Lower lobe of right lung (tissue), 2 donors: ENCODE data around the gene IL21R. TPM values are rescaled to one million over a fixed set of nuclear protein-coding genes. Genes with fewer than 3 reads are reported as not detected.

Experiments
- ATAC-seq, 2 donors: fragments of 200-7000 bp; cut with Tn5 transposase; one replicate each; pipeline ENCODE4 v1.9.1; 2020 to 2022; ENCODE audit warnings: mild to moderate bottlenecking in 2 of 2, moderate library complexity in 2 of 2
- DNase-seq: peaks from one replicate; pipeline ENCODE4 v3.0.0-alpha.2; 2020
- H3K27ac ChIP-seq: fragments of 200-600 bp; one replicate; pipeline ENCODE4 v1.8.0; 2022
- H3K27me3 ChIP-seq: fragments of 200-600 bp; one replicate; pipeline ENCODE4 v1.8.0; 2022; ENCODE audit warnings: low read depth
- H3K36me3 ChIP-seq: fragments of 200-600 bp; one replicate; pipeline ENCODE4 v1.8.0; 2022; ENCODE audit warnings: mild to moderate bottlenecking
- H3K4me1 ChIP-seq: fragments of 200-600 bp; one replicate; pipeline ENCODE4 v1.8.0; 2022
- H3K4me3 ChIP-seq: fragments of 200-600 bp; one replicate; pipeline ENCODE4 v1.8.0; 2022; ENCODE audit warnings: mild to moderate bottlenecking
- H3K9me3 ChIP-seq: fragments of 200-600 bp; one replicate; pipeline ENCODE4 v1.8.0; 2022
- intact Hi-C: fragments of 100-400 bp; cut with DNase I; formaldehyde crosslinking; loops from one replicate; pipeline ENCODE4 v1.11.0; 2022
- total RNA-seq: library from RNA; stranded (reverse); fragmentation: NEBNext Ultra II Directional; extraction: Animal tissue kit (Norgen Biotek cat#: 25700); gene quantifications from one replicate; pipeline ENCODE4 v1.2.1, GENCODE V29; 2021
- TF ChIP-seq, protein P1 (sequence below): fragments of 200-600 bp; IDR thresholded peaks from one replicate; pipeline ENCODE4 v1.8.0; 2022; ENCODE audit warnings: antibody characterized with exemption, mild to moderate bottlenecking
- donor health status: DM: no; HTN: yes; CAD: no; lungs with severe emphysema.

IL21R gene
- total RNA-seq, 1 donor from 2014 or later, result 6.0 TPM

DNA sequence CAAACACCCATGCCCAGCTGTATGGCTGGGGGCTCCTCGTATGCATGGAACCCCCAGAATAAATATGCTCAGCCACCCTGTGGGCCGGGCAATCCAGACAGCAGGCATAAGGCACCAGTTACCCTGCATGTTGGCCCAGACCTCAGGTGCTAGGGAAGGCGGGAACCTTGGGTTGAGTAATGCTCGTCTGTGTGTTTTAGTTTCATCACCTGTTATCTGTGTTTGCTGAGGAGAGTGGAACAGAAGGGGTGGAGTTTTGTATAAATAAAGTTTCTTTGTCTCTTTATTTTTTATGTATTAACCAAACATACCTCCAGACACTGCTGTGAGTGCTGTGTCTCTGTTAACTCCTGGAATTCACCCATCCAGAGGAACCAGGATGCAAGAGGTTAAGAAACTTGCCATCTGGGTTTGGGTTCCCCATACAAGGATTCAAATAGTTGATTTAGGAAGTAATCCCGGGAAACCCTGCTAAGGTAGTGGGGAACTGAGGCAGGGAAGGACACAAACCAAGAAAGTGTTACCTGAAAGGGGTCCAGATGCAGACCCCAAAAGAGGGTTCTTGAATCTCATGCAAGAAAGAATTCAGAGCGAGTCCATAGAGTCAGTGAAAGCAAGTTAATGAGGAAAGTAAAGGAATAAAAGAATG is 37.4 kb upstream of the IL21R start:
- DNase-seq (no peak), ATAC-seq (peak; percentile 54 to 71)
- Histone ChIP-seq H3K4me3 (no peak overlapping the region), H3K9me3 (no peaks in the 10 kb centered on the region), H3K27ac (peak overlapping the region; percentile 18), H3K27me3 (no peaks in the 10 kb centered on the region), H3K36me3 (peaks cover 50% of the 10 kb centered on the region), H3K4me1 (peaks cover 31% of the 10 kb centered on the region)
- intact Hi-C loops, result loop anchor here (5.0 kb wide), 1 partner anchor 132 kb away; no protein-coding TSS in a partner anchor
- TF ChIP-seq, protein P1, sequence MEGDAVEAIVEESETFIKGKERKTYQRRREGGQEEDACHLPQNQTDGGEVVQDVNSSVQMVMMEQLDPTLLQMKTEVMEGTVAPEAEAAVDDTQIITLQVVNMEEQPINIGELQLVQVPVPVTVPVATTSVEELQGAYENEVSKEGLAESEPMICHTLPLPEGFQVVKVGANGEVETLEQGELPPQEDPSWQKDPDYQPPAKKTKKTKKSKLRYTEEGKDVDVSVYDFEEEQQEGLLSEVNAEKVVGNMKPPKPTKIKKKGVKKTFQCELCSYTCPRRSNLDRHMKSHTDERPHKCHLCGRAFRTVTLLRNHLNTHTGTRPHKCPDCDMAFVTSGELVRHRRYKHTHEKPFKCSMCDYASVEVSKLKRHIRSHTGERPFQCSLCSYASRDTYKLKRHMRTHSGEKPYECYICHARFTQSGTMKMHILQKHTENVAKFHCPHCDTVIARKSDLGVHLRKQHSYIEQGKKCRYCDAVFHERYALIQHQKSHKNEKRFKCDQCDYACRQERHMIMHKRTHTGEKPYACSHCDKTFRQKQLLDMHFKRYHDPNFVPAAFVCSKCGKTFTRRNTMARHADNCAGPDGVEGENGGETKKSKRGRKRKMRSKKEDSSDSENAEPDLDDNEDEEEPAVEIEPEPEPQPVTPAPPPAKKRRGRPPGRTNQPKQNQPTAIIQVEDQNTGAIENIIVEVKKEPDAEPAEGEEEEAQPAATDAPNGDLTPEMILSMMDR, result no peak

DNA sequence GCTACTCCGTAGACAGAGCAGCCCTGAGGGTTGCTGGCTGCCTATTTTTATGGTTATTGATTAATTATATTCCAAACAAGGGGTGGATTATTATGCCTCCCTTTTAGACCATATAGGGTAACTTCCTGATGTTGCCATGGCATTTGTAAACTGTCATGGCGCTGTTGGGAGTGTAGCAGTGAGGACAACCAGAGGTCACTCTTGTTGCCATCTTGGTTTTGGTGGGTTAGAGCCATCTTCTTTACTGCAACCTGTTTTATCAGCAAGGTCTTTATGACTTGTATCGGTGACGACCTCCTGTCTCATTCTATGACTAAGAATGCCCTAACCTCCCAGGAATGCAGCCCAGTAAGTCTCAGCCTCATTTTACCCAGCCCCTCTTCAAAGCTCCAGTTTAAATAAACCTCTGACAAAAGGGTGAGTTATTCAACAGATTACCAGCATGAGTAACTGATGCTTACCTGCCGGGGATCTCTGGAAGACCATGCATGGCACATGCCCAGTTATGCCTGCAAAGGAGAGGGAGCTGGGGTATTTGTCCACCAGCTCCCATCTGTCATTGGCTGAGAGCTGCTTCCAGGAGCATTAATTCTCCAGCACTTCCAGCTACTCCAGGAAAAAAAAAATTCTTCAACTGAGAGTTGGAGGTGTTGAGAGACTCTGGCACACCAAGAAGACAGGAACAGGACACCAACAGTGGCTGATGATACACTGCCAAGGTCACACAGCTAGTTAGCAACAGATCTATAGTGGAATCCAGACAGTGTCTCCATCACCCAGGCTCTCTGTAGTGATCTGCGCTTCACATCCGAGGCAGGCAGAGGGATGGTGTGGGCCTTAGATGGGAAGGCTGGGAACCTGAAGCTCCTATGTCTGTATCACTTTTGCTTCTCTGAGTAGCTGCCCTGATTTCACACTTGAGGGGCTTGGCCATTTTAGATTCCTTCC is 36.6 kb upstream of the IL21R start:
- intact Hi-C loops, result loop anchor here (5.0 kb wide), 1 partner anchor 133 kb away; no protein-coding TSS in a partner anchor
- H3K4me3 ChIP-seq, result no peak overlapping the region
- peak in 1 of 2 donors; percentile 20 for ATAC-seq
- H3K4me1 ChIP-seq, result peaks cover 31% of the 10 kb centered on the region
- H3K27me3 ChIP-seq, result no peaks in the 10 kb centered on the region
- TF ChIP-seq, protein P1, result no peak
- H3K27ac ChIP-seq, result peak overlapping the region; percentile 18
- no peak for DNase-seq
- no peaks in the 10 kb centered on the region for H3K9me3 ChIP-seq
- peaks cover 42% of the 10 kb centered on the region for H3K36me3 ChIP-seq

DNA sequence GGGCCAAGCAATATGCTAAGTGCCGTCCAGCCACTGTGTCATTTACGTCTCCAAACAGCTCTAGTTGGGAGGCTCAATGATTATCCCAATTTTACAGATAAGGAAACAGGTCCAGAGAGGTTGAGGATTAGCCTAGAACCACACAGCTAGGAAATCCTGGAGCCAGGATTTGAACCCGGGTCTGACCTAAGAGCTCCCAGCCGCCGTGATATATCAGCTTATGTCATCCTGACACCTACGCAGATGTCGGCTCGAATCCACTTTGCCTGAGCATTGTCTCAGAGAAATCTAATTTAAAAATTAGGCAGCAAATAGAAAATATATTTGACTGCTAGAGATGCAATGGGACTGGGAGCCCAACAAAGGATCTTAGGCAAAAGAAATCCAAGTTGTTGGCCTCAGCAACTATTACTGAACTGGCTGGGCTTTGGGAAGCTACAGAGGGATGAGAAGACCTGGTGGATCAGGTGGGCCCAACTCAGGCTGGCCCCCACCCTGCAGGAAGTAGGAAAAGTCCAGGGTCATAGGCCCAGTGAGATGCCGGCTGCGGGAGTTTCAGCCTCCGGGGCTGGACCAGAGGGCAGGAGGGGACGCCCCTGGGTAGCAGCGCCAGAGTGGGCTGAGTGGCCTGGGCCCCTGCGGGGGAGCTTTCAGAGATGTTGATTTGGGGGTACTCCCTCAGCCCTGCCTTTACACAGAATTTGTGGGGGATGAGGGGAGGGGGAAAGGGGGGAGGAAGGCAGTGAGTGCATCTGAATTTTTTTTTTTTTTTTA is 35.1 kb upstream of the IL21R start:
- Histone ChIP-seq H3K4me3 (peak overlapping the region; percentile 27), H3K27ac (peak overlapping the region; percentile 59), H3K36me3 (peaks cover 27% of the 10 kb centered on the region), H3K4me1 (peaks cover 31% of the 10 kb centered on the region), H3K9me3 (no peaks in the 10 kb centered on the region), H3K27me3 (no peaks in the 10 kb centered on the region)
- TF ChIP-seq, protein P1, result no peak
- no peak for DNase-seq
- intact Hi-C loops, result loop anchor here (5.0 kb wide), 1 partner anchor 135 kb away; no protein-coding TSS in a partner anchor
- ATAC-seq, result peak; percentile 6 to 7

DNA sequence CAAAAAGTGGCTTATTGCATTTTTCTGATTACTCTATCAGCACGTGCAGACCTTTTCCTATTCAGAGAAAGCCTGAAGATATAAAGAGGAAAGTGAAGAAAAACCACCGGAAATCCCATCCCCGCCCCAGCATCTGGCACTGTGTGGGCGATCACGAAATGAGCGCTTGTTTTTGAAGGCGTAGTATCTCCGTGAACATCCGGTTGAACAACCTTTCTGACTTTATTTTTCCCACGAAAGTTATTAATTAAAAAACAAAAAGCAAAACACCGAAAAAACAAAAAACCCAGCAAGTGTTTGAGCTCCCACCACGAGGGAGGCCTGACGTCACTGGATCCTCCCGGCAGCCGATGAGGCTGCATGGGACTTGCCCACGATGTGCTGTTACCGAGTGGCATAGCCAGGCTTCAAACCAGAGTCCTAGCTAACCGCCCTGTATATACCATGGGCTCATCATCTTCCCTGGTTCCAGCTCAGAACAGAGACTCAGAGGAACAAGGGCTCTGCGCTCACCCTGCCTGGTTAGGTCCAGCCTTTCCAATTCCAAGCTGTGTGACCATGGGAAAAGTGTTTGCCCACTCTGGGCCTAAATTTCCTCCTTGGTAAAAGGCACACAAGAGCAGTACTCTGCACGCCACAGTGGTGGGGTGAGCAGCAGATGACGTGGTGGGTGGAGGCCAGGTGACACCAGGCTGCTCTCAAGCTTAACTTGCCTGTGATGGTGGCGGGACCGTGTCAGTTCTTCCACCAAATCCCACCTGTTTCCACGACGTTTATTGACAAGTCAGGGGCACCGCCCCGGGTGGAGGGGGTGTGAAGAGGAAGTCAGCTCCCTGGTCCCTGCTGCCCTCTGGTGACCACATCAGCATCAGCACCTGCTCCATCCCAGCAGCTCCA is 34.3 kb upstream of the IL21R start:
- H3K27ac ChIP-seq, result peak overlapping the region; percentile 59
- intact Hi-C loops, result loop anchor here (5.0 kb wide), 1 partner anchor 135 kb away; no protein-coding TSS in a partner anchor
- peaks cover 31% of the 10 kb centered on the region for H3K4me1 ChIP-seq

More for the DNA sequence above, 34.3 kb upstream of the IL21R start:
- DNase-seq (peak; percentile 87), ATAC-seq (peak; percentile 82 to 88)
- H3K36me3 ChIP-seq, result peaks cover 19% of the 10 kb centered on the region
- no peaks in the 10 kb centered on the region for H3K27me3 ChIP-seq
- no peaks in the 10 kb centered on the region for H3K9me3 ChIP-seq
- peak overlapping the region; percentile 27 for H3K4me3 ChIP-seq
- TF ChIP-seq, protein P1, result peak; percentile 86
